ENCODE results near the gene SVOPL. TPM values are rescaled to one million over a fixed set of nuclear protein-coding genes. Genes with fewer than 3 reads are reported as not detected.

SVOPL gene
- total RNA-seq, 1 donor from 2014 or later = 0.74 TPM

GRCh38 chr7:138556771-138557484 is 144.2 kb downstream of the SVOPL start:
- H3K4me3 ChIP-seq = no peak overlapping the region
- no peak for ATAC-seq
- TF ChIP-seq, protein P1, sequence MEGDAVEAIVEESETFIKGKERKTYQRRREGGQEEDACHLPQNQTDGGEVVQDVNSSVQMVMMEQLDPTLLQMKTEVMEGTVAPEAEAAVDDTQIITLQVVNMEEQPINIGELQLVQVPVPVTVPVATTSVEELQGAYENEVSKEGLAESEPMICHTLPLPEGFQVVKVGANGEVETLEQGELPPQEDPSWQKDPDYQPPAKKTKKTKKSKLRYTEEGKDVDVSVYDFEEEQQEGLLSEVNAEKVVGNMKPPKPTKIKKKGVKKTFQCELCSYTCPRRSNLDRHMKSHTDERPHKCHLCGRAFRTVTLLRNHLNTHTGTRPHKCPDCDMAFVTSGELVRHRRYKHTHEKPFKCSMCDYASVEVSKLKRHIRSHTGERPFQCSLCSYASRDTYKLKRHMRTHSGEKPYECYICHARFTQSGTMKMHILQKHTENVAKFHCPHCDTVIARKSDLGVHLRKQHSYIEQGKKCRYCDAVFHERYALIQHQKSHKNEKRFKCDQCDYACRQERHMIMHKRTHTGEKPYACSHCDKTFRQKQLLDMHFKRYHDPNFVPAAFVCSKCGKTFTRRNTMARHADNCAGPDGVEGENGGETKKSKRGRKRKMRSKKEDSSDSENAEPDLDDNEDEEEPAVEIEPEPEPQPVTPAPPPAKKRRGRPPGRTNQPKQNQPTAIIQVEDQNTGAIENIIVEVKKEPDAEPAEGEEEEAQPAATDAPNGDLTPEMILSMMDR (IDR thresholded peaks at IDR 0.05) = no peak

DNA sequence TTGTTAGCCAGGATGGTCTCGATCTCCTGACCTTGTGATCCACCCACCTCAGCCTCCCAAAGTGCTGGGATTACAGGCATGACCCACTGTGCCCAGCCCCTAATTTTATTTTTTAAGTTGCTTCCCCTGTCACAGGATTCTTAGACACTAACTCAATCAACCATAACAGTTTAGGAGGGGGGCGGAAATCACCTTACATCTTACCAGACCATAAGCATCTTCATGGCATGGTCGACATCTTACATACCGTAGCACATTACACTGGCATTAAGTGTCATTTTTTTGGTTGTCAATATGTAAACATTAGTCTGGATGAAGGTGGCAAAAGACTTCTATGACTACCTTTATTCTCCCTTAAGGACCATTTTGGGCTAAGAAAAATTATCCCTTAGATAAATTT is 145.5 kb downstream of the SVOPL start:
- Histone ChIP-seq H3K4me1 (no peaks in the 10 kb centered on the region), H3K27me3 (ENCODE audit: low read depth) (no peaks in the 10 kb centered on the region), H3K9me3 (peaks cover 33% of the 10 kb centered on the region), H3K4me3 (no peak overlapping the region), H3K27ac (no peak overlapping the region), H3K36me3 (peaks cover 85% of the 10 kb centered on the region)
- DNase-seq (no peak), ATAC-seq (no peak)
- TF ChIP-seq, protein P1 (IDR thresholded peaks at IDR 0.05) = no peak
- intact Hi-C loops (cut with DNase I) = no loop called here

More at GRCh38 chr7:138556771-138557484, 144.2 kb downstream of the SVOPL start:
- intact Hi-C loops (cut with DNase I) = no loop called here
- H3K36me3 ChIP-seq = peaks cover 81% of the 10 kb centered on the region
- DNase-seq = no peak
- peaks cover 33% of the 10 kb centered on the region for H3K9me3 ChIP-seq
- H3K27me3 ChIP-seq (ENCODE audit: low read depth) = no peaks in the 10 kb centered on the region
- H3K27ac ChIP-seq = no peak overlapping the region
- no peaks in the 10 kb centered on the region for H3K4me1 ChIP-seq

DNA sequence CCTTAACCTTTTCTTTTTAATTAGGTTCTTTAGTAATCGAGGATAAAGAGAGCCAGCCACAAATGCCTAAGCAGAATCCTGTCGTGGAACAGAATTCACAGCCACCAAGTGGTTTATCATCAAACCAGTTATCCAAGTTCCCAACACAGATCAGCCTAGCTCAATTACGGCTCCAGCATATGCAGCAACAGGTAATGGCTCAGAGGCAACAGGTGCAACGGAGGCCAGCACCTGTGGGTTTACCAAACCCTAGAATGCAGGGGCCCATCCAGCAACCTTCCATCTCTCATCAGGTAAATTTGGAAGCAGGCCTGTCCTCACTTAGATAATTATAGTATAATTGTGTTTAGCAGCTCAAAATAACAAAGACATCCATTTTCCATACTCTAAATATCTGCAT is 146.5 kb downstream of the SVOPL start:
- Histone ChIP-seq H3K36me3 (peaks cover 77% of the 10 kb centered on the region), H3K4me1 (no peaks in the 10 kb centered on the region), H3K27me3 (ENCODE audit: low read depth) (no peaks in the 10 kb centered on the region), H3K4me3 (no peak overlapping the region), H3K27ac (no peak overlapping the region), H3K9me3 (peaks cover 33% of the 10 kb centered on the region)
- ATAC-seq = no peak
- intact Hi-C loops (cut with DNase I) = no loop called here
- DNase-seq = no peak
- TF ChIP-seq, protein P1 (IDR thresholded peaks at IDR 0.05) = no peak

DNA sequence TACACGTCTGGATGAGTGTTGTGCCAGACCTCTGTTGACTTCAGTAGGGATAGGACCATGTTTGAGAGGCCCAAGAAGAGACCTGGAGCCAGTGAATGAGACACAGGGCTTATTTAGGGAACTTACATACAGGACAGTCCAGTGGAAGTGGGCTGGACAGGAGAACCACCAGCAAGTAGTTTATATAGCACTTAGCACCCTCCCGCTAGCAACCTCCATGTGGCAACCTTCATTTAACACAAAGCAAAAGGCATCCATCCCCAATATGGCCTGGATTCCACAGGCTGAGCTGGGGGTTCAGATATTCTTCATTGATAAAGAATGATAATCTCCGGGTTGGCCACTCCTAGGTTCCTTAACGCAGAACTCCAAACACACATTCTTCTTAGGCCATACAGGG is 147.4 kb downstream of the SVOPL start:
- Histone ChIP-seq H3K4me3 (no peak overlapping the region), H3K4me1 (no peaks in the 10 kb centered on the region), H3K9me3 (peaks cover 32% of the 10 kb centered on the region), H3K36me3 (peaks cover 72% of the 10 kb centered on the region), H3K27ac (no peak overlapping the region), H3K27me3 (ENCODE audit: low read depth) (no peaks in the 10 kb centered on the region)
- ATAC-seq (no peak), DNase-seq (no peak)
- intact Hi-C loops (cut with DNase I) = no loop called here
- TF ChIP-seq, protein P1 (IDR thresholded peaks at IDR 0.05) = no peak

- TF ChIP-seq, protein P1 (IDR thresholded peaks at IDR 0.05) = no peak
- H3K9me3 ChIP-seq = peaks cover 5% of the 10 kb centered on the region
- H3K4me3 ChIP-seq = no peak overlapping the region
- H3K27ac ChIP-seq = no peak overlapping the region
- H3K36me3 ChIP-seq = peaks cover 50% of the 10 kb centered on the region
- DNase-seq (no peak), ATAC-seq (no peak)
- no peaks in the 10 kb centered on the region for H3K27me3 ChIP-seq (ENCODE audit: low read depth)
- H3K4me1 ChIP-seq = no peaks in the 10 kb centered on the region
- intact Hi-C loops (cut with DNase I) = no loop called here
Observed at GRCh38 chr7:138551102-138551501, 150.1 kb downstream of the SVOPL start.
